AG04449 (cell line): Measurements from ENCODE around the gene CRIM1.

Source experiments
- CTCF ChIA-PET: fragments of 350-600 bp; formaldehyde crosslinking; extraction: SDS; loops from one replicate; lab custom pipeline; 2021; ENCODE audit warnings: antibody characterized with exemption; lab: Yijun Ruan, JAX
- POLR2A ChIA-PET: fragments of 400-600, 350-600 bp; formaldehyde crosslinking; extraction: SDS; loops from one replicate; lab custom pipeline; 2020; ENCODE audit warnings: antibody characterized with exemption, inconsistent platforms; lab: Yijun Ruan, JAX
- DNase-seq: peaks from one replicate; pipeline ENCODE4 v3.0.0-alpha.2; 2010; ENCODE audit warnings: low read depth, low spot score
- H3K4me3 ChIP-seq: 2 replicates; pipeline ENCODE4 v1.5.1; 2011; ENCODE audit warnings: low read depth, mild to moderate bottlenecking, control low read depth, low read length
- TF ChIP-seq, protein P1 (sequence below): IDR thresholded peaks from one replicate; pipeline ENCODE4 v1.5.1; 2011; ENCODE audit warnings: mild to moderate bottlenecking, moderate library complexity, low read length, control low read depth, inconsistent platforms; ENCODE audit not compliant: insufficient read depth; ENCODE audit errors: missing control alignments

Gene CRIM1

DNA sequence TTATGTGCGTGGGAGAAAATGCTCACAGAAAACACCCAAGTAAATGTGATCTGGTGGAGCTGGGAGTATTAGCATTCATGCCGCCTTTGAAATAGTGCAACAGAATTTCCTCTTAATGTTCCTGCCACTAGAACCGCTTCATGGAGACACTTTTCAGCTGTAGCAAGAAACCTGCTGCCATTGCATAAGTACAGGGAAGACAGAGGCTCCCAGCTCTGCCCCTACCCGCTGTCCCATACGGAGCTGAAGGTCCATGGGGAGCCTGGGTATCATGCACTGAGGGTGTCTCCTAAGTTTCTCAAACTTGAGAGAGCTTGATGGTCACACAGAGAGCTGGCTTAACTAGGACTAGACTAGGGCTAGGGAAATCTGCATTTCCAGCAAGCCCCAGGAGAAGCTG lies 49.6 kb downstream of the CRIM1 start:
- ChIA-PET POLR2A (no interaction called here), CTCF (interaction anchor here (0.6 to 1.1 kb wide), 2 partner anchors 9 to 53 kb away, joined by 3 to 4 read pairs; no protein-coding TSS in a partner anchor)
- DNase-seq, result no peak
- TF ChIP-seq, protein P1, sequence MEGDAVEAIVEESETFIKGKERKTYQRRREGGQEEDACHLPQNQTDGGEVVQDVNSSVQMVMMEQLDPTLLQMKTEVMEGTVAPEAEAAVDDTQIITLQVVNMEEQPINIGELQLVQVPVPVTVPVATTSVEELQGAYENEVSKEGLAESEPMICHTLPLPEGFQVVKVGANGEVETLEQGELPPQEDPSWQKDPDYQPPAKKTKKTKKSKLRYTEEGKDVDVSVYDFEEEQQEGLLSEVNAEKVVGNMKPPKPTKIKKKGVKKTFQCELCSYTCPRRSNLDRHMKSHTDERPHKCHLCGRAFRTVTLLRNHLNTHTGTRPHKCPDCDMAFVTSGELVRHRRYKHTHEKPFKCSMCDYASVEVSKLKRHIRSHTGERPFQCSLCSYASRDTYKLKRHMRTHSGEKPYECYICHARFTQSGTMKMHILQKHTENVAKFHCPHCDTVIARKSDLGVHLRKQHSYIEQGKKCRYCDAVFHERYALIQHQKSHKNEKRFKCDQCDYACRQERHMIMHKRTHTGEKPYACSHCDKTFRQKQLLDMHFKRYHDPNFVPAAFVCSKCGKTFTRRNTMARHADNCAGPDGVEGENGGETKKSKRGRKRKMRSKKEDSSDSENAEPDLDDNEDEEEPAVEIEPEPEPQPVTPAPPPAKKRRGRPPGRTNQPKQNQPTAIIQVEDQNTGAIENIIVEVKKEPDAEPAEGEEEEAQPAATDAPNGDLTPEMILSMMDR, result no peak
- no peak overlapping the region for H3K4me3 ChIP-seq

DNA sequence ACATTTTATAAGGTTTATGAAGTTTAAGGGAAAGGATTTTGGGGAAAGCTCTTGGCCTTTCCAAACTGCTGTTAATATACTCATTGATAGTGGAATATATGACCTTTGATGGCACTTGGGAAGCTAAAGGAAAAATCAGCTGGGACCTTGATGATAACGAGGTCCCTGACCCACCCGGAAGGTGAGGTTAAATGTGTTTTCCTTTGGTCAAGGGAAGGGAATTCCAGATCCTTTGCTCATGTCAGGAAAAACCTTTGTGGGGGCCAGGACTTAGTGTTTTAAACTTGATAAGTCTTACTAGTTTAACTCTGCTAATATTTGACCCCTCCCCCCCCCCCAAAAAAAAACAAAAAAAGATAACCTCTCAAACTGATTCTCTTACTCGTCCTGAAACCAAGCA lies 50.7 kb downstream of the CRIM1 start:
- H3K4me3 ChIP-seq, result no peak overlapping the region
- ChIA-PET CTCF (no interaction called here), POLR2A (no interaction called here)
- TF ChIP-seq, protein P1, result no peak
- no peak for DNase-seq

- DNase-seq, result no peak
- TF ChIP-seq, protein P1, result no peak
- ChIA-PET CTCF (no interaction called here), POLR2A (no interaction called here)
- no peak overlapping the region for H3K4me3 ChIP-seq
Observed at GRCh38 chr2:36407413-36407812, 51.8 kb downstream of the CRIM1 start.

GRCh38 chr2:36408198-36408703 lies 52.7 kb downstream of the CRIM1 start:
- POLR2A ChIA-PET, result no interaction called here
- TF ChIP-seq, protein P1, result no peak
- no peak for DNase-seq
- CTCF ChIA-PET, result interaction anchor here (1.4 kb wide), 2 partner anchors 56 to 256 kb away, joined by 3 read pairs; no protein-coding TSS in a partner anchor
- H3K4me3 ChIP-seq, result no peak overlapping the region

GRCh38 chr2:36409335-36409734 lies 53.8 kb downstream of the CRIM1 start:
- POLR2A ChIA-PET, result no interaction called here
- CTCF ChIA-PET, result interaction anchor here (1.4 kb wide), 1 partner anchor 57 kb away, joined by 3 read pairs; no protein-coding TSS in a partner anchor
- DNase-seq, result no peak
- TF ChIP-seq, protein P1, result no peak
- no peak overlapping the region for H3K4me3 ChIP-seq

GRCh38 chr2:36409935-36410334 lies 54.4 kb downstream of the CRIM1 start:
- DNase-seq, result no peak
- TF ChIP-seq, protein P1, result no peak
- ChIA-PET POLR2A (no interaction called here), CTCF (interaction anchor here (1.4 kb wide), 1 partner anchor 57 kb away, joined by 3 read pairs; no protein-coding TSS in a partner anchor)
- no peak overlapping the region for H3K4me3 ChIP-seq
